Body of pancreas (tissue), 4 donors: Measurements from ENCODE around the gene CNIH1. TPM values are rescaled to one million over a fixed set of nuclear protein-coding genes. Genes with fewer than 3 reads are reported as not detected.

Source experiments
- ATAC-seq: fragments of 150-250 bp; one replicate; pipeline ENCODE4 v1.9.1; 2016
- DNase-seq, 4 donors: peaks; one replicate each; pipeline ENCODE4 v3.0.0-alpha.2; 2019
- H3K27ac ChIP-seq, 4 donors: fragments of 200-600 bp; sonication (generic); 1 replicate in 3 of 4; 2 replicates in 1 of 4; pipeline versions ENCODE4 v1.5.1 to v1.6.1; 2016 to 2019; ENCODE audit warnings: mild to moderate bottlenecking in 1 of 4, mixed read lengths in 1 of 4, moderate library complexity in 1 of 4
- H3K27me3 ChIP-seq, 2 donors: fragments of 200-600 bp; sonication (generic); one replicate each; pipeline ENCODE4 v1.6.0; 2016; ENCODE audit warnings: mild to moderate bottlenecking in 1 of 2
- H3K36me3 ChIP-seq, 2 donors: fragments of 200-600 bp; sonication (generic); replicated peaks in 1 of 2; 2 replicates each; pipeline ENCODE4 v1.5.1; 2016; ENCODE audit warnings: low read depth in 2 of 2; ENCODE audit not compliant: insufficient read depth in 1 of 2
- H3K4me1 ChIP-seq: fragments of 200-600 bp; sonication (generic); one replicate; pipeline ENCODE4 v1.6.0; 2016
- H3K4me3 ChIP-seq, 2 donors: fragments of 200-600 bp; sonication (generic); 1 replicate in 1 of 2; 2 replicates in 1 of 2; pipeline ENCODE4 v1.5.1; 2016 to 2019
- H3K9me3 ChIP-seq, 3 donors: fragments of 200-600 bp; sonication (generic); 1 replicate in 2 of 3; 2 replicates in 1 of 3; pipeline ENCODE4 v1.5.1; 2016
- POLR2A ChIP-seq, 3 donors: fragments of 450-650 bp; IDR thresholded peaks; one replicate each; pipeline ENCODE4 v1.6.1; 2016; ENCODE audit warnings: antibody characterized with exemption in 3 of 3, mild to moderate bottlenecking in 2 of 3
- WGBS, 2 donors: methylation state at CpG; one replicate each; pipeline ENCODE4 v1.1.5; 2017; 5-methylcytosine and 5-hydroxymethylcytosine counted together
- intact Hi-C: fragments of 100-400 bp; cut with DNase I; formaldehyde crosslinking; loops from one replicate; pipeline ENCODE4 v1.15.1; 2023
- total RNA-seq, 2 donors: library from RNA; depleted of rRNA; stranded (reverse); fragments of >200 nt; gene quantifications; one replicate each; pipeline ENCODE4 v1.1.0, GENCODE V29; 2016
- TF ChIP-seq, protein P1 (sequence below), 7 experiments: fragments of 450-650 bp in 4 of 7; fragments of 200-600 bp in 3 of 7; sonication (generic) in 3 of 7; IDR thresholded peaks; one replicate each; pipeline ENCODE4 v1.5.1; 2016 to 2019; ENCODE audit warnings: antibody characterized with exemption in 7 of 7

The CNIH1 gene
- total RNA-seq, 2 donors from 2014 or later = 15.2 to 18.2 TPM

DNA sequence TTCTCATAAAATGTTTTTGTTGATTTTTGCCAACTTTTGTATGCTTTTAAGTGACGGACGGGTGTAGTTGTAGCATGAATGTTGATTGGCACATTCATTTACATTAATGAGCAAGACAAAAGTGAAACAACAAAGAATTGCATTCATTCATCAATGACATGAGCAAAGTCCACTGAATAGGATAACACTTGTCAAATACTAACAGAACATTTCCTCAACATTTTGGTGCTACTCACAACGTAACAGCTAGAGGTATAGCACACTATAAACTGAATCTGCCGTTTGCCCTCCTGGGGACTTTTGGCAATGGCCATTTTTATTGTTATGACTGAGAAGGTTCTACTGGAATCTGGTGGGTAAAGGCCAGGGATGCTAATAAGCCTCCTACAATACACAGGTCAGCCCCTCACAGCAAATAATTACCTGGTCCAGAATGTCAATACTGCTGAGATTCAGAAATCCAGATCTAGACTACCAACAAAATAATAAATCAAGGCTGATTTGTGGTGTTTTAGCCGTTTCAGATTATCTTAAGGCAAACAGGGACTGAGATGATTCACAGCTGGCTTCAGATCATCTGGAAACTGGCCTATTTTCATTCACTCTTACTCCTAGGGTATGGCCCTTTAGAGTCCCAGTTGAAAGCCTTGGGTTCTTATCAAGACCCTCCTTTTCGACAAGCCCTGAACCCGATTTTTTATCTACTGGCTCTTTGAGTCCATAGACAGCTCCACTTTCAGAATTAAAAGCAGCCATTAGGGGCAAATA lies 66.9 kb downstream of the CNIH1 start:
- intact Hi-C loops = no loop called here
- no peak for TF ChIP-seq POLR2A (IDR thresholded peaks at IDR 0.05)
- TF ChIP-seq, protein P1, sequence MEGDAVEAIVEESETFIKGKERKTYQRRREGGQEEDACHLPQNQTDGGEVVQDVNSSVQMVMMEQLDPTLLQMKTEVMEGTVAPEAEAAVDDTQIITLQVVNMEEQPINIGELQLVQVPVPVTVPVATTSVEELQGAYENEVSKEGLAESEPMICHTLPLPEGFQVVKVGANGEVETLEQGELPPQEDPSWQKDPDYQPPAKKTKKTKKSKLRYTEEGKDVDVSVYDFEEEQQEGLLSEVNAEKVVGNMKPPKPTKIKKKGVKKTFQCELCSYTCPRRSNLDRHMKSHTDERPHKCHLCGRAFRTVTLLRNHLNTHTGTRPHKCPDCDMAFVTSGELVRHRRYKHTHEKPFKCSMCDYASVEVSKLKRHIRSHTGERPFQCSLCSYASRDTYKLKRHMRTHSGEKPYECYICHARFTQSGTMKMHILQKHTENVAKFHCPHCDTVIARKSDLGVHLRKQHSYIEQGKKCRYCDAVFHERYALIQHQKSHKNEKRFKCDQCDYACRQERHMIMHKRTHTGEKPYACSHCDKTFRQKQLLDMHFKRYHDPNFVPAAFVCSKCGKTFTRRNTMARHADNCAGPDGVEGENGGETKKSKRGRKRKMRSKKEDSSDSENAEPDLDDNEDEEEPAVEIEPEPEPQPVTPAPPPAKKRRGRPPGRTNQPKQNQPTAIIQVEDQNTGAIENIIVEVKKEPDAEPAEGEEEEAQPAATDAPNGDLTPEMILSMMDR (IDR thresholded peaks at IDR 0.05) = no peak
- Histone ChIP-seq H3K27me3 (no peaks in the 10 kb centered on the region), H3K27ac (no peak overlapping the region), H3K36me3 (no peaks in the 10 kb centered on the region), H3K4me3 (no peak overlapping the region), H3K9me3 (no peaks in the 10 kb centered on the region), H3K4me1 (no peaks in the 10 kb centered on the region)
- no peak for DNase-seq
- 52 to 56% methylated on average over 7 of the region's 7 CpGs for WGBS, 2 donors
- ATAC-seq = no peak

Other genes starting within 250 kb of the CNIH1 start
- gene CDKN3, start 44.4 kb downstream of the CNIH1 start, total RNA-seq = not detected
- 10 to 100 TPM; 24.7 to 26.5 TPM for gene GMFB, start 47.6 kb upstream of the CNIH1 start, total RNA-seq
- gene CGRRF1, start 68.5 kb upstream of the CNIH1 start, total RNA-seq = 10 to 100 TPM in 1 of 2 donors, 1 to 10 TPM in 1; 6.3 to 11.4 TPM
- gene SAMD4A, start 125.8 kb upstream of the CNIH1 start, total RNA-seq = 10 to 100 TPM; 11.2 to 15.3 TPM